Measurements from ENCODE around the gene NEK10.

The NEK10 gene

GRCh38 chr3:27160146-27160545, 209.0 kb downstream of the NEK10 start:
- no peak for DNase-seq

DNA sequence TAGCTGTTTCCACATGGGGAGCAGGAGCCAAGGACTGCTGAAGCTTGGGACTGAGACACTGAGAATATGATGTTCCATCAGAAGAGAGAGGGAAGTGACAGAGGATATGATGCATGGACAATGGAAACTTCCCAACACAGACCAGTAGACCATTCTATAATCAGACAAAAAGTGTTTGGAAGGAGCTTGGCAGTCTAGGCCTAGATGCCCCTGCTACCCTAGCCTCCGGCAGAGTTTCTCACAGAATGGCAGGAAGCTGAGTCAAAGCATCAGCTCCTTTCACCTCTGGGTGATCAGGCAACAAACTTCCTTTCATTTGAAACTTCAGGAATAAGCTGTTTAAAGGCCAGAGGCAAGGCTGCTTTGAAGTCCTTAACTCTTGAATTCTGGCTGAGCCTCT, 222.0 kb downstream of the NEK10 start:
- no peak for DNase-seq

DNA sequence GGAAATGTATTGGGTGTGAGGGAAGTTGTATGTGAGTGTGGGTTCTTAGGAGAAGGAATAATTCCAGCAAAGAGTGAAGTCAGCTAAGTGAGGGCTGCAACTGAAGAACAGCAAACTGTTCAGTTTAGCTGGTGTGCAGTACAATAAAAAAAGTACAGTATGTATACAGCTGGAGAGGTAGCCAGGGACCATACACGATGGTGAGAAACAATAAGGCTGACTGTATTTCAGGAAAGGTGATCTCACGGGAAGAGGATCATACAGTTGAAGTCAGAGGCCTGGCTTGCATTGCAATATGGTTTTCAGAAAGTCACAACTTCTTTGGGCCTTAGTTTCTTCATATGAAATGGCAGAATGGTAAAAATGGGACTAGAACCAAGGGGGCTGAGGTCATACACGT, 222.4 kb downstream of the NEK10 start:
- no peak for DNase-seq

- DNase-seq: no peak
Measured at GRCh38 chr3:27145719-27146118, 223.5 kb downstream of the NEK10 start.

GRCh38 chr3:27141668-27142067, 227.5 kb downstream of the NEK10 start:
- no peak for DNase-seq

DNA sequence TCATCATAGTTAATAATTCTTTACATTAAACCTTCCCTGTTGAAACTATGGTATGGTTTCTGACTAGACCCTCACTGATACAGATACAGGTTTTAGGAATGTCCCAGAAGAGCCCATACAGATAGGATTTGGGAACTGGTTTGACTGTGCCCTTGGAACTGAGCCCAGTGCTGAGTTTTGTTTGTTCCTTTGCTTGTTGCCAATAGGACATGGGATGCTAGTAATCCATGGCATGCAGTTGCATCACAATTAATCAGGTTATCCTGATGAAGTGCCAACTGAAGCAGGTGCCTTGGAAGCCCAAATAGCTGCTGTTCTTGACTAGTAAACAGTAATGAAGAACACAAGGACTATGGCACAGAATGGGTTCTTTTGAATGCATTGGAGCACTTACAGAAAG, 230.6 kb downstream of the NEK10 start:
- no peak for DNase-seq

- DNase-seq: no peak
Measured at GRCh38 chr3:27138005-27138404, 231.2 kb downstream of the NEK10 start.

DNA sequence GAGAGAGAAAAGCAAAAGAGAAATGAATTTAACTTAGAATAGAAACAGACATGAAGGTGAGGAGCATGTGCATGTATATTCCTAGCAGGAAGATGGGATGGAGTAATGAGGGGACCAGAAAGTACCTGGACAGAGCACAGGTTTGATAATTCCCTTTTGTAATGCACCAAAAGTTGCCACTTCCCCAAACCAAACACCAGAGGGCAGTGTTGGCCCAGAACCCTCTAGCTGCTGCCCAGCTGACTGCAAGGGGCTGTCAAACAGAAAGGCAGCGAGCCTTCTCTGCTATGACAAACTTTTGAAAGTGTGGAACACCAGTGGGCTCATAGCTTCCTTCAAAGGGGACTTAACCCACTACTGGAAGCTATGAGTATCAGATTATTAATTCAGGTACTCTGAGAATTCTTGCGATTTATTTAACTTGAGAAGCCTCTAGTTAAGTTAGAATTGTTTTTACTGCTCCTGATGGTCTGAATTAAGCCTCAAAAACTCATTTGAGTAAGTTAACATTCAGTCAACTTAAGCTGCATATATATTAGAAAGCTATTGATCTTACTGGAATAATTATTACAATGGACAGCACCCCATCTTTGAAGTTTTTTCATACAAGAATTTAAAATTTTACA, 234.9 kb downstream of the NEK10 start:
- peak; percentile 2 for DNase-seq

DNA sequence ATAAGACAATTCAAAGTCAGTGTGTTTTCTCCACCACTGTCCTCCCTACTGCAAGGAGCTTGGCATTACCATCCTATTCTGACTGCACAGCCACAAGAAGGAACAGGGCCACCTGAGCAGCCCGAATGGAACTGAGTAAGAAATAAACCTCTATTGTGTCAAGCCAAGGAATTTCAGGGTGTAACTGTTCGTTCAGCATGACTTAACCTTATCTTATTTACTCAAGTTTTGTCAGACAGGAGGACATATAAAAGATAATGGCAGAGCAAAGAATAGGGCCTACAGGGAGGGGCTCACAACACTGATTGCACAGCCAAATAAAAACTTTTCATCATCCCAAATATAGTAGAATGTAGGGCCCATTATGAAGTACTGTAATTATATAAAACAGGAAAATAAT, 236.1 kb downstream of the NEK10 start:
- DNase-seq: no peak

DNA sequence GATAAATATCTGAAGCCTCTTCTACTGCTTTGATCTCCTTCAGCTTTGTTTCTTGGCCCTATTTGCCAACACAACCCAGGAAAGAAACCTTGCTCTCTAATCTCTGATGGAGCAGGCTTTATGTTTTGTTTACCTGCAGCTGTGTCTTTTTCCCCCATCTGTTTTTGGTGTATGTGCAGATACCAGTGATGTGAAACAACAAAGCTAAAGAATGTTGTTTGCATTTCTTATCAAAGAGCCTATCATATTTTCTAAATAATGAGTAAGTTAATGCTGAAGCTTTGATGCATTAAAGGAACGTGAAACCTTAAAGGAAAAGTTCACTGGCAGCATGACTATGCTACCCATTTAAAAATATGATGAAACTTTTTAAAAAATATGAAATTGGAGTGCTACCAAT, 238.4 kb downstream of the NEK10 start:
- DNase-seq: no peak

GRCh38 chr3:27127879-27128278, 241.3 kb downstream of the NEK10 start:
- no peak for DNase-seq

DNA sequence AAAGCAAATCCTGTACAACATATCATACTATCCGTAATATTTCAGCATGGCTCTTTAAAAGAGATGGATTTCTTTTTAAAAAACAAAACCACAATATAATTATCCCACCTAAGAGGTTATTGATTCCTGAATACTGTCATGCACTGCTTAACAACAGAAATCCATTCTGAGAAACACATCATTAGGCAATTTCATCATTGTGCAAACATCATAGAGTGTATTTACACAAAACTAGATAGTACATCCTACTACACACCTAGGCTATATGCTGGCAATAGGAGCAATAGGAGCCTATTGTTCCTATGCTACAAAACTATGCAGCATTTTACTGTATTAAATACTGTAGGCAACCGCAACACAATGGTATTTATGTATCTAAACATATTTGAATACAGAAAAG, 242.0 kb downstream of the NEK10 start:
- no peak for DNase-seq

- no peak for DNase-seq
Measured at GRCh38 chr3:27125821-27126501, 243.2 kb downstream of the NEK10 start.

DNA sequence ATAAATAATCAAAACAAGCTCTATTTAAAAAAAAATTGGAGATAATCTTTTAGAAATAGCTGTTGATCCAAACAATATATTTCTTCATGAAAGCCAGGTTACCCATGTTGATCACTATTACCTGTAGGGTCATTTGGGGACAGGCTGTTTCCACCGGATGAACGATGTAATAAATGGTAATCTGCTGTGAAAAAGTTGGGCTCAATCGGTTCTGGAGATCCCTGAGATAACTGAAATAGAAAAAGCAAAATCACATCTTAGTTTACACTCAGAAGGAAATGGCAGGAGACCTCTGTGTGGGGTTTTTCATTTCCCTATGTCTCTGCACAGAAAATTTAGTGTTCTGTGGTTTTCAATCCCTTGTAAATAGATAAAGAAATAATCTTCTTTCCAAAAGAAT, 249.5 kb downstream of the NEK10 start:
- DNase-seq: no peak

- DNase-seq: no peak
Measured at GRCh38 chr3:27115352-27115751, 253.8 kb downstream of the NEK10 start.

DNA sequence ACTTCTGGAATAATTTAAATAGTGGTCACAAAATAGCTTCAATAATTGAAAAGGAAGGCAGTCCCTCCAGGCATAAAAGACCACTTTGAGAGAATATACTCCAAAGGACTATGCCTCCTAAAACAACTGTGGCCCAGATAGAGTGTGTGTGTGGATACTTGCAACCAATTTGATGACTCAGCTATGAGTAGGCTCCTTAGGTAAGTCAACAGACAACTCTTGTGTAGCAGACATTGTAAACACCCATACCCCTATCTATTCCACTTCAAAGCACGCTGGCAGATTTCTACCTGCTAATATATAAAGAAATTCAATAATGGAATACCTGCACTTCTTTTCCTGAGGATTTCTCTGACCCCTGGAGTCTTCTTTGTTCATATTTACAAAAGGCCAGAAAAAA, 254.5 kb downstream of the NEK10 start:
- DNase-seq: no peak

DNA sequence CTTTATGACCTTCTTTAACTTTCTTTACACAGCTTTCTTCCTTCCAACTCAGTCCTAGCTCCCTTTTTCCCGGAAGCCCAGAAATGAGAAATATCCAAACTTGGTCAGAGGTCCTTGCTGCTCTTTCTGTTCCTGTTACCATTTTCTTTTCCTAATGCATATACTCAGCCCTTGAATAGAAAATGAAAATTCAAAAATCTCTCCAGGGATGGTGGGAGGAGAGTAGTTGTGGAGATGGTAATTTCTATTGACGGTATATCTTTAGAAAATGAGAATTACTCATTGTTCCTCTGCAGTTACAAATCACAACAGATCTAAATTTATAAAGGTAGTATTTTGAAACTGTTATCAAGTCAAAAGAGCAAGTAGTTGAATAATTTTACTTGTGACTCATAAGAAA, 255.1 kb downstream of the NEK10 start:
- no peak for DNase-seq

DNA sequence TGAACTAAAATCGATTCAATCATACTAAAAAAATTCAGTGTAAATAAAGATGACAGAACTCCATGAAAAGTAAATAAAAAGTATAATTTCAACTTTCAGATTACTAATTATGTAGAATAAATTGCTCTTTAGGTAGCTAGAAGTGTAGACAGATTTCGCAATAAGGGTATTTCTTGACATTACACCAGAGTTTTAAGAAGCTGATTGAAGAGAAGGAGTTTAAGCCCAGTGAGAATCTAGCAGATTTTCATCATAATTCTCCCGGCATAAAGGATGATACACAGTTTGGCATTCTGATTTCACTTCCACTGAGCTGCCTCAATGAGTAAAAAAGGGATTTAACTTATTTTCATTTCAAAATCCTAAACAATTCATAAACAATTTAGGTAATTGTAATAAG, 259.2 kb downstream of the NEK10 start:
- DNase-seq: no peak

DNA sequence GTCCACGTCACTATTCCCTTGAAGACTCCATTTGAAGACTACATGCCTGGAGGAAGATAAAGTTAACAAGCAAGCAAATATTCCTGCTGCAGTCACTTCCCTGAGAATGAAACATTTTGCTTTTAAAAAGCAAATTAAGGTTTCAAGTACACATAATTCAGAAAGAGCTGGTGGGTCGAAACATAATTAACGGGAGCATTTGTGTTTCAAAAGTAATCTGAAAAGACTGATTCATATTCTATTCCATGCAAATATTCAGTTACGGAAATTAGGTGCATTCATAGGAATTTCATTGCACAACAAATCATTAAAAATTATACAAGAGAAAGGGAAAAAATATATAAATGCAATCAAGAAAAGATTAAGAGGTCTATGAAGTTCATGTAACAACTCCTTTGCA, 260.9 kb downstream of the NEK10 start:
- no peak for DNase-seq

- DNase-seq: no peak
Measured at GRCh38 chr3:27105904-27106303, 263.3 kb downstream of the NEK10 start.

DNA sequence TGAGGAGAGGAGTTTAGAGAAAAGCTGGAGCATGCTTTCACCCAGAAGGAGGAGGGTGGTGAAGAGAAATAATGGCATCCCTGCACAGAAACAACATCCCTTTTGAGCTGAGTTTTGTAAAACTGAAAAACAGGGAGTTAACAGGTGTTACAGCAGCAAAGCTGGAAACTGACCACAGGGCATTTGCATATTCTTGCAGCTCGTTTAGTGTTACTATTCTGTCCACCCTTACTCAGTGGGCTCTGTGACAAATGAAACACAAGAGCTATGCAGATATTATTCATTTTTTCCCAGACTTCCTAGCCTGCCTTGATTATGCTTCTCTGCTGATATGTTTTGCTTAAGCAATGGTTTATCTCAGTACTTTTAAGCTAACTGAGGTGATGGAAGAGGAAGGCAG, 272.0 kb downstream of the NEK10 start:
- DNase-seq: no peak

GRCh38 chr3:27095553-27096222, 273.5 kb downstream of the NEK10 start:
- DNase-seq: no peak

DNA sequence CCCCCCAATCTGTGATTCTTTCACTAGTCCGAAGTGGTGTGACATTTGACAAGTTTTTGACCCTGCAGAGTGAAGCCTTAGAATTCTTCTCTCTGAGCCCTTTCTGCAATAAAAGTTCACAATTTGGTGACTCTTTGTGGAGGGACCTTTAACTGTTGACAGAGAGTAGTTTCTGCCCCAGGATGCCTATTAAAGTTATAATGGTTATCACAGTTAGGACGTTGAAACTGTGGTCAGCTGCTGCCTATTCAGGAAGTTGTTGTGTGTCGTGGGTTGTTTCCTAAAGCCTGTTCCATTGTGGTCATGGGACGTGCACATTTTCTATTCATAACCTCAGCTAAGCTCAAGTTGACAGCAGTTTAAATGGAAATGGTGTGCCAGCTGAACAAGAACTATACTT, 274.5 kb downstream of the NEK10 start:
- no peak for DNase-seq

DNA sequence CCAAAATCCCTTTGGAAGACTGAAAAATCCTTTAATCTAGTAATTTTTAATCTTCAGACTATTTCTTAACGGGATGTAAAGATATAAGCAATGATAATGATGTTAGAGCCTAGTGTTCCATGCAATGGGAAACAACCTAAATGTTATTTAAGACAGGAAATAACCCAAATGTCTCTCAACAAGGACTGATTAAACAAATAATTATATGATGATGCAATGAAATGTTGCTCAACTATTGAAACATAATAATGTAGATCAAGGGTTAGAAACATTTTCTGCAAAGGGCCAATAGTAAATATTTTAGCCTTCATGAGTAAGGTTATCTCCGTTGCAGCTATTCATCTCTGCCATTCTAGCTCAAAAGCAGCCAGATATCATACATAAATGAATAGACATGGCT, 275.4 kb downstream of the NEK10 start:
- no peak for DNase-seq

Measured in NCI-H1092 (cell line).